OCI-M2 (cell line): Measurements from ENCODE around the gene SSB.
"Not testable (repeated sequence)": the region's sequence is repeated elsewhere in the genome, so short reads cannot be mapped to it uniquely, and the experiment has no call there.

ENCODE experiments used
- DNase-seq: peaks from one replicate; lab custom pipeline; 2025; ENCODE audit not compliant: unreplicated experiment; lab: John Stamatoyannopoulos, UW

SSB gene

DNA sequence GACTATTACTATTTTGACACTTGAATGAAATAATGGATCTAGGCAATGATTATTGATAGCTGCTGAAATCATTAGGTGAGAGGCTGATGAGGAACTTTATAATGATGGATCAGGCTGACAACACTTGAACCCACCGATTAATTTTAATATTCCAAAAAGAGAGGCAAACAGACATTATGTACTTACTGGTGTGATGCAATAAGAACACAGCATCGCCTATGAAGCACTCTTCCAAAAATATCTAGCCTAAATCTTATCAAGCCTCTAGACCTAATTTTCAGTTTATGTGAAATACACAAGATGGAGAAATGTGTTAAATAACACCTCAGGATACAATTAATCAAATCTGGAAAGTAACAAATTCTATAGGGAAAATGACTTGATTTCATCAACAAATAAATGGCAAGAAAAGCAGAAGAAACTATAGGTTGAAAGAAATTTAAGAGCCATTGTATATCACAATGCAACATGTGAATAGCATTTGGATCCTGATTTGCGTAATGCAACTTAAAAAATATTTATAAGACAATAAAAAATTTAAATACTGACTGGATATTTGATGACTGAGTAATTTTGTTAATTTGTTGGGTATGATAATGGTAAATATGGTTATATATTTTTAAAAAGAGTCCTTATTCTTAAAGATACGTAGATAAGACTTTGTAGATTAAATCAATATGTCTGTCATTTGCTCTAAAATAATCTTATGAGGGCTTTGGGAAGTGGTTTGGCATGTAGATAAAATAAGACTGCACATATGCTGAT lies 17.2 kb upstream of the SSB start:
- no peak for DNase-seq

DNA sequence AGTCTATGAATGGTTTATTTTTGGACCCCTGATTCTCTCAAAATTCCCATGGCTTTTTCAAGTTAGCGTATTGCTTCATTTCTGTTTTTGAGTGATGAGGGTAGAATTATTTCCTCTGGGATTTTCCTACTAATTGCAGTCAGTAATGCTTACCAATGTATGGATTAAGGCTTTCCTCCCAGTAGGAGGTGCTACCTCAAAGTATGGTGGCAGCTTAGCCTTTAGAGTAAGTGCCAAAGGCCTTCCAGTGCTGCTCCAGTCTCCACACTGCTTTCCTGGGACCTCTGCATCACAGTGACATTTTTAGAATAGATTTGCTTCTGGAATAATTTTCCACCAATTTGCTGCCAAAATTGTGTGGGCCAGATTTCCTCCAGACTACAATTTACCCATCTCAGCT lies 16.2 kb upstream of the SSB start:
- no peak for DNase-seq

DNA sequence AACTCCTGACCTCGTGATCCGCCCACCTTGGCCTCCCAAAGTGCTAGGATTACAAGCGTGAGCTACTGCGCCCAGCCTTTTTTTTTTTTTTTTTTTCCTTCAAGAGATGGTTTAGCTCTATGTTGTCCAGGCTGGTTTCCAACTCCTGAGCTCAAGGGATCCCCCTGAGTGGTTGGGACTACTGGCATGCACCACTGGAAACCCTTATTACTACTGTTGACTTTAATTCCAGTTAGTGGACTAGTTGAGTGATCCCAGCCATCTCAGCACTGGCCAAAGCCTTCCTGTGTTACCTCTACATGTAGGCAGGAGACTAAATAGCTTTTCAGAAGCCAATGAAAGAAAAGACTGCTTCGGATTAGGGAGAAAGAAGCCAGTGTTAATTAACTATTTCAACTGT lies 8.1 kb upstream of the SSB start:
- no peak for DNase-seq

DNA sequence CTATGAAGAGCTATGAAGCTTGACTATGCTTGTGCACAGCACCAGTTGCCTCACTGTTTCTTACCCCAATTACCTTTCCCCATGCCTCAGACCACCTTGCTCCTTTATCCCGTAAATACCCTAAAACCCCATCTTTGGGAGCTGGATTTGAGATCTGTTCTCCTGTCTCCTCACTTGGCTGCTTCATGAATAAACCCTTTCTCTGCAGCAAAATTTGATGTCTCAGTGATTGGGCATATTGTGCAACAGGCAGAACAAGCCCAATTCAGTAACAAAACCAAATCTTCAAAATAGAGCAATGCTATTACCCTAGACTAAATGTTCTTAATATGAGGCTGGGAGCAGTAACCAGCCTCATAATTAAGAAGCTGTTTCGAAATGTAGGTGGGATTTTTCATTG lies 3.5 kb upstream of the SSB start:
- no peak for DNase-seq

DNA sequence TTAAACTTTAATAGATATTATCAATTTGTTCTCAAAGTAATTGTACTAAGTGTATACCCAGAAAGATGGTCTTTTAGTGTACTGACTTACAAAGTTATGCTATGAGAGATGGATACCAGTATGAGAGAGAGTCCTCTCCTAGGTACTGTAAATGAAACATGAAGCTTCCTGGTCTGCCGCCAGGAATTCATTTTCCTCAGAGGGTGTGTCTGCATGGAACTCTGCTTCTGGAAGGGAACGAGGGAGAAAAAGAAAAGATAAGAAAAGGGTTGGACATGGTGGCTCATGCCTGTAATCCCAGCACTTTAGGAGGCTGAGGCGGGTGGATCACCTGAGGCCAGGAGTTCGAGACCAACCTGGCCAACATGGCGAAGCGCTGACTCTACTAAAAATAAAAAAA lies 2.2 kb upstream of the SSB start:
- DNase-seq = no peak

DNA sequence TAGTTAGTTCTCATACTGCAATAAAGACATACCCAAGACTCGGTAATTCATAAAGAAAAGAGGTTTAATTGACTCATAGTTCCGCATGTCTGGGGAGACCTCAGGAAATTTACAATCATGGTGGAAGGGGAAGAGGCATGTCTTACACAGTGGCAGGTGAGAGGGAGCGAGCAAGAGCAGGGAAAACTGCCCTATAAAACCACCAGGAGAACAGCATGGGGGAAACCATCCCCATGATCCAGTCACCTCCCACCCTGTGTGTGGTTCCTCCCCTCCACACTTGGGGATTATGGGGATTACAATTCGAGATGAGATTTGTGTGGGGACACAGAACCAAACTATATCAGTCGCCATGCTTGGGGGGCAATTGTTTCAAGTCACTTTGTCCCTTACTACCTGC lies 1.1 kb upstream of the SSB start:
- DNase-seq = no peak

DNA sequence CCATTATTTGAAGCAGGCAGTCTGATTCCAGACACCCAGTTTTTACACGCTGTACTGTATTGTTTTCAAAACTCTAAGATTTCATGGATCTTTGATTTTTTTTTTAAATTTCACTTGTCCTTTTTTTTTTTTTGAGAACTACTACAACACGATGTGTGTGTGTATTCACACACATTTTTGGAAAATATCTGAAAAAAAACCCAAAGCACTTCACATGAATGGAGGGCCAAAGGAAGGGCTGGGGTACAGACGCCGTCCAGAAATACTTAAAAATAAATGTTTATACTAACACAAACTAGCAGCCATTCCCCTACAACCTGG lies 314 bp upstream of the SSB start:
- DNase-seq = no peak

DNA sequence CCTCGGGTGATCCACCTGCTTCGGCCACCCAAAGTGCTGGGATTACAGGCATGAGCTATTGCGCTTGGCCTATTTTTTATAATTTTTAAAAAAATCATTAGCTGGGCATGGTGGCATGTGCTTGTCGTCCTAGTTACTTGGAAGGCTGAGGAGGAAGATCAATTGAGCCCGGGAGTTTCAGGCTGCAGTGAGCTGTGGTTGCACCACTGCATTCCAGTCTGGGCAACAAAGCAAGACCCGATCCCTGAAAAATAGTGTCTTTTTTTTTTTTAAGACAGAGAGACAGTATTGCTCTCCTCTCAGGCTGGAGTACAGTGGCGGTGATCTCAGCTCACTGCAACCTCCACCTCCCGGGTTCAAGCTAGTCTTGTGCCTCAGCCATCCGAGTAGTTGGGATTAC lies 4.8 kb downstream of the SSB start:
- no peak for DNase-seq

DNA sequence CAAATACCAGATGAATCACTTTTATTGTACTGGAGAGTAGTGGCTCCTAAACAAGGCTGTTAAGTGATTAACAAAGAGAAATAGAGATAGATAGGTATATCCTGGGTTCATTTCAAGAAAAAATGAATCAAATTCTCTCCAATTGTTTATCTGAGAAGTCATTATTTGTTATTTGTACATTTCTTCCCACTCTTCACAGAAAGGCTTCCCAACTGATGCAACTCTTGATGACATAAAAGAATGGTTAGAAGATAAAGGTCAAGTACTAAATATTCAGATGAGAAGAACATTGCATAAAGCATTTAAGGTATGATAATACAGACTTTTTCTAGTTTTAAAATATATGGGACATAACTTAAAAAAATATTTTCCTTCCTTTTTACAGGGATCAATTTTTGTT lies 7.9 kb downstream of the SSB start:
- DNase-seq = no peak

DNA sequence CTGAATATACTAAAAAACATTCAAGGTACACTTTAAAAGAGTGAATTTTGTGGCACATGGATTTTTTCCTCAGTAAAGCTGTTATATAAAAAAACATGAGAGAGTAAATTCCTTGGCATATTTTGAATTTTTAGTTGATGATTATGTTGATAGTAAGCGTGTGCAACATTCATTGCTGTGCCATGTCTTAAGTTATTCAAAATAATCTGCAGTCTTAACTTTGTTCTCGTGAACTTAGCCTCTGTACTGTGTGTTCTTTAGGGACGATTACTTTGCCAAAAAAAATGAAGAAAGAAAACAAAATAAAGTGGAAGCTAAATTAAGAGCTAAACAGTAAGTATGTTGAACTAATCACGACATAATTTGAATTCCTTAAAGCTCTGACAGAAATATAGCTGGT lies 9.6 kb downstream of the SSB start:
- no peak for DNase-seq

DNA sequence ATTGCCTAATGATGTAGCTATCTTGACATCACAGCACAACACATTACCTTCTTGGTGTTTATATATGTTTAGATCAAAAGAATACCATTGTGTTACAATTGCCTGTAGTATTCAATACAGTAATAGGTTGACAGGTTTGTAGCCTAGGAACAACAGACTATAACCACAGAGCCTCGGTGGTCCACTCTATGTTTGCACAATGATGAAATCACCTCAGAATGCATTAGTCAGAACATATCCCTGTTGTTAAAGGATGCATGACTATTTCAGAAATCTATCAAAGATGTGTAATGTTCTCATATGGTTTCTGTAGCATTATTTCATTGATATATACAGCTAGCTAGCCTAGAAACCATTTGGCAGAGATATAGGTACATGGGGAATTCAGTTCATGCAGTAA lies 17.2 kb downstream of the SSB start:
- no peak for DNase-seq

DNA sequence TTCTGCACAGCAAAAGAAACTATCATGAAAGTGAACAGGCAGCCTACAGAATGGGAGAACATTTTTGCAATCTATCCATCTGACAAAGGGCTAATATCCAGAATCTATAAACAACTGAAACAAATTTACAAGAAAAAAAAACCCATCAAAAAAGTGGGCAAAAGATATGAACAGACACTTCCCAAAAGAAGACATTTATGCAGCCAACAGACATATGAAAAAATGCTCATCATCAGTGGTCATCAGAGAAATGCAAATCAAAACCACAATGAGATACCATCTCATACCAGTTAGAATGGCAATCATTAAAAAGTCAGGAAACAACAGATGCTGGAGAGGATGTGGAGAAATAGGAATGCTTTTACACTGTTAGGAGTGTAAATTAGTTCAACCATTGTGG lies 18.3 kb downstream of the SSB start:
- DNase-seq = not testable (repeated sequence)

DNA sequence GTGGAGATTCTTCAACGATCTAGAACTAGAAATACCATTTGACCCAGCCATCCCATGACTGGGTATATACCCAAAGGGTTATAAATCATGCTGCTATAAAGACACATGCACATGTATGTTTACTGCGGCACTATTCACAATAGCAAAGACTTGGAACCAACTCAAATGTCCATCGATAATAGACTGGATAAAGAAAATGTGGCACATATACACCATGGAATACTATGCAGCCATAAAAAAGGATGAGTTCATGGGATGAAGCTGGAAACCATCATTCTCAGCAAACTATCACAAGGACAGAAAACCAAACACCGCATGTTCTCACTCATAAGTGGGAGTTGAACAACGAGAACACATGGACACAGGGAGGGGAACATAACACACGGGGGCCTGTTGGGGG lies 18.7 kb downstream of the SSB start:
- not testable (repeated sequence) for DNase-seq

DNA sequence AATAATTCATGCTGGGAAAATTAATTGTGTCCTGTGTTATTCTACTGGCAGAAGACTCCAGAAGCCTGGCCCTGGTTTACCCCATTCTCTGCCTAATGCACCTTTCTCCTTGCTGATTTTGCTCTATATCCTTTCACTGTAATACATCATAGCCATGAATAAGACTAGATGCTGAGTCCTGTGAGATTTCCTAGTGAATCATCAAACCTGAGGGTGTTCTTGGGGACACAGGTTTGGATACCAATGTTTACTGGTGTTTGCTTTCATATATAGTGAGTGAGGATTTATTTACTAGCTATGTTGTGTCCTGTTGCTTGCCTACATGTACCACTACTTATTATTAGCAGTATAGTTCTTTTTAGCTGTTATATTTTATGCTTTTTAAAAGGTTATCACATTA lies 19.6 kb downstream of the SSB start:
- no peak for DNase-seq

DNA sequence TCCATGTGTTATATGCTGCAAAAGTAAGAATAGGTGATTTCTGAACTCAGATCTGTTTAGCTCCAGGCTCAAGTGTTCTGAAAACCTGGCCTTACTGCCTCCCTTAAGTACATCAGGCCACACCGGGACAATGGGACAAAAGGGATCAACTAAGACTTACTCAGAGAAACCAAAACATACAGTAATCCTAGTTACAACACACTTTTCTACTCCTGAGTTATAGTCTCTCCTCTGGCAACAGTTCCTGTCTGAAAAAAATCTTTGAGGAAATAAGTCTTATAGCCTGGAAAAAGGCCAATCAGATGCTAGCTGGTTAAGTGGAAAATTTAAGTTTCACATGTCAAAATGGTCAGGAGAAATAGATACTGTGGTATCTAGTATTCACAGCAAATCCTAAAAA lies 20.4 kb downstream of the SSB start:
- no peak for DNase-seq

DNA sequence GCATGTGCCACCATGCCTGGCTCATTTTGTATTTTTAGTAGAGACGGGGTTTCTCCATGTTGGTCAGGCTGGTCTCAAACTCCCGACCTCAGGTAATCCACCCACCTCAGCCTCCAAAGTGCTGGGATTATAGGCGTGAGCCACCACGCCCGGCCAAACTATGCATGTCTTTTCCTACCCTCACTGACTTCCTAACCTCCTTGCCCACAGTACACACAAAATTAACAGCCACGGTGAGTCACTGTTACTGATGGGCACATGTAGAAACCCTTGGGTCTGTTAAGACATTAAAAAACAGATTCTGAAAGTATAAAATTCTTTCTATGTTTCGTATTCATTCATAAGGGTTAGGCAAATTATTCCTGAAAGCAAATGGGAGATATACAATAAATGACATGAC lies 21.4 kb downstream of the SSB start:
- not testable (repeated sequence) for DNase-seq

DNA sequence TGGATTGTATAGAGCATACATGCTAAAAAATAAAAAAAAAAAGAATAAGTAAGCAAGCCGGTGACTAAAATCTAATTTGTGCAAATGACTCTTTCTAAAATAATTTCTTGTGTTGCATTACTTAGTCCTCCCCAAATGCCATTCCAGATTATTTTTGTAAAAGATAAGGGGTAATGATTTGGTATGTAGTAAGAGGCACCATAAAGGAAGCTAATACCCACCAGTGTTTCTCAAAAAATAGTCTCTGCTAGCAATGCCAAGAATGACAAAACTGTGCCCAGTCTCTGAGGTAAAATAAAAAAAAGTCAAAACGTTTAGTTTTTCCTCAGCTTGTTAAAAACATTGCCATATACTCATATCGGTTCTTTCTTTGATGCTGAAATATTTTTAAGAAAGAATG lies 23.4 kb downstream of the SSB start:
- no peak for DNase-seq

DNA sequence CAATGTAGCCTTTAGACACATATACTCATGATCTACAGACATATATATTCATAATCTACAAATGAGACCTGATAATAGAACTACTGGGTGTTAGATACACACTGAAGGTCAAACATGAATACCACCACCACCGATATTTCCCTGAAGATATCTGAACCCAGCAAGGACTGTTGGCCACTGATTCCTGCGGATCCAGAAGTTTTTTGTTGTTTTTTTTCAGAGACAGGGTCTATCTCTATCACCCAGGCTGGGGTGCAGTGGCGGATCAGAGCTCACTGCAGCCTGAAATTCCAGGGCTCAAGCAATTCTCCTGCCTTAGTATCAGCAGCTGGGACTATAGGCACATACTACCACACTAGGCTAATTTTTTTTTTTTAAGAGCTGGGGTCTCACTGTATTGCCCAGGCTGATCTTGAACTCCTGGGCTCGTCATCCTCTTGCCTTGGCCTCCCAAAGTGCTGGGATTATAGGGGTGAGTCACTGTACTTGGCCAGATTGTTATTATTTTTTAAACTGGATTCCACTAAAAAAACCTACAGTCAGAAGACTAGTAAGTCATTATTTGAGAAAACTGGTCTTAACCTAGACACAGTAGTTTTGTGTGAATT lies 24.2 kb downstream of the SSB start:
- peak; percentile 43 for DNase-seq

DNA sequence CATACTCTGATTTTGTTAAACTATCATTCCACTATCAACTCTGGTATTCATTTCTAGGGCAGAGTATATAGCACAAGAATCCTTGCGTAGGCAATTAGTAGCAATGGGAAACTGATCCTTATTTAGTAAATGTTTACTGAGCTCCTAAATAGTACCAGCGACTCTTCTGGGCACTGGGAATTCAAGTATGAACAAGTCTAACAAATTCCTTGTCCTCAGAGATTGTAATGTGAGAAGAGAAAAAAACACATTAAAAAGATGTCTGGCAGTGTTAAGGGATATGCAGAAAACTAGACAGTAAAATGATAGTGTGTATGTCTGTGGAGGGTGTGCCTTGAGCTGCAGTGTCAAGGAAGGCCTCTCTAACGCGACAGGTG lies 25.3 kb downstream of the SSB start:
- DNase-seq = no peak

DNA sequence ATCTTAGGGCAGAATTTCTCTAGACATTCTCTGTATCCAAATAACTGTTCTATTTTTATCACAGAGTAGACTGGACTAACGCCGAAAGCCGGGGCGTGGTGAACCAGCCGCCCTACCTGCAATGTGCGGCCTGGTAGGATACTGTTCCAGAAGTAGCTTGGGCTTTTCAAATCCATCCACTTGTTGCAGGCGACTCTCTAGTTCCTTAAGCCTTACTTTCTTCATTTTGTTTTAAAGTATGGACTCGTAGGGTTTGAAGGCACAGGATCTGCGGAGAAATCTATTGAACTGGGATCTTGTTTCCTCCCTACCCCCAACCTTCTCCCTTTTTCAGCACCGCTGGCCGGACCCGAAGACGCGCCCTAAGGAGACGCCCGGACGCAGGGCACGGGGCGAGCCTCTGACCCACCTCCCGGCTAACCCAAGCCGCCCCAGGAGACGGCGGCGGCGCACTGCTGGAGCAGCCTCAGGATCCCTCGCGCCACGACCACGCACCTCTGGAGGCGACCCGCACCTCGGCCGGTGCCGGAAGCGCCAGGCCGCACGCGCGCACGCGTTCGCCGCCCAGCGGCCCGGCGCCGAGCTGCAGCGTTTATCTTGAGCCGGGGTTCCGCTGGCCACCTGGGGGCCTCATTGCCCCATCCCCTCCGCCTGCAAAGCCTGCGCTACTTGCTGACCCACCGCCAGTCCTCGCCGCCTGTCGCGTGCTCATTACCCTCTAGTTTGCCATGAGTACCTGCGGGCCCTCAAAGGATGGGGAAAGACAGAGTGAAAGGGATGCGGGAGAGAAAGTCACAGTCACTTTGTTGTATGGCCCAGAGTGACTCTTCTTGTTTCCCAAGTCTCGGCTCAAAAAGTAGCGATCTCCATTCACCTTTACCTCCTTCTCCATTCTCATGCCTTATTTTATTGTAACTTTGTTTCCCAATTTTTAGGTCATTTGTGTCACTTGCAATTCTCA lies 26.0 kb downstream of the SSB start, which contains the start of gene METTL5:
Gene METTL5 (minus strand): TSS at position 533 of the 961 bp plus-strand sequence. CDS start 308 bp downstream, at position 225.
- peak; percentile 39 for DNase-seq

DNA sequence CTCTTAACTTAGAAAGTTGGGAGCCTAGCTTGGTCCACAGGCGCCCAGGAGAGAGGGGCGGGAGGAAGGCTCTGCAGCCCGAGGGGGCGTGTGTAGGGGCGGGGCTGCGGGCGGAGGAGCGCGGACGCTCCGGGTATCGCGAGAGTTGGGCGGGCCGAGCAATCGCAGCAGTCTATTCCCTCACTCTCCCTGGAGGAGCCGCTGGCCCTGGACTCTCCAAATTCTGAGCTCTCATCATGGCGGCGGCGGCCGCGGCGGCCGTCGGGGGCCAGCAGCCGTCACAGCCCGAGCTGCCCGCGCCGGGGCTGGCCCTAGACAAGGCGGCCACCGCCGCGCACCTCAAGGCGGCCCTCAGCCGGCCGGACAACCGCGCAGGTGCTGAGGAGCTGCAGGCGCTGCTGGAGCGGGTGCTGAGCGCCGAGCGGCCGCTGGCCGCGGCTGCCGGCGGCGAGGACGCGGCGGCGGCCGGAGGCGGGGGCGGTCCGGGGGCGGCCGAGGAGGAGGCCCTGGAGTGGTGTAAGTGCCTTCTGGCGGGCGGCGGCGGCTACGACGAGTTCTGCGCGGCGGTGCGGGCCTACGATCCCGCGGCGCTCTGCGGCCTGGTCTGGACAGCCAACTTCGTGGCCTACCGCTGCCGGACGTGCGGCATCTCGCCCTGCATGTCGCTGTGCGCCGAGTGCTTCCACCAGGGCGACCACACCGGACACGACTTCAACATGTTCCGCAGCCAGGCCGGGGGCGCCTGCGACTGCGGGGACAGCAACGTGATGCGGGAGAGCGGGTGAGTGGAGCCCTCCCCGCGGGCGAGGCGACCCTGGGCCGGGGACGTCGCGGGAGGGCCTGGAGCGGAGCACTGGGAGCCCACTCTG lies 28.8 kb downstream of the SSB start, which contains the start of gene UBR3:
Gene UBR3 (plus strand): TSS at position 183 of the 869 bp plus-strand sequence. CDS start 54 bp downstream, at position 237.
- no peak for DNase-seq
